Astrocyte of the spinal cord (primary cell): ENCODE results near the gene AK4.
A peak's percentile ranks its signal among the peaks of the same experiment; 100 is the strongest.

Source experiments
- DNase-seq: peaks from one replicate; pipeline ENCODE4 v3.0.0; 2011; ENCODE audit warnings: low read depth, low spot score
- H3K4me3 ChIP-seq: 2 replicates; pipeline ENCODE4 v1.5.1; 2011; ENCODE audit warnings: low read depth, mild to moderate bottlenecking, low read length, moderate library complexity
- CTCF ChIP-seq: IDR thresholded peaks from 2 replicates; pipeline ENCODE4 v1.5.1; 2012; ENCODE audit warnings: low read depth, mild to moderate bottlenecking, low read length, inconsistent platforms
- in situ Hi-C: cut with HindIII; loops from 2 replicates; pipeline ENCODE4 v1.10.0; 2017; ENCODE audit warnings: low sequenced_read_pairs

Gene AK4

DNA sequence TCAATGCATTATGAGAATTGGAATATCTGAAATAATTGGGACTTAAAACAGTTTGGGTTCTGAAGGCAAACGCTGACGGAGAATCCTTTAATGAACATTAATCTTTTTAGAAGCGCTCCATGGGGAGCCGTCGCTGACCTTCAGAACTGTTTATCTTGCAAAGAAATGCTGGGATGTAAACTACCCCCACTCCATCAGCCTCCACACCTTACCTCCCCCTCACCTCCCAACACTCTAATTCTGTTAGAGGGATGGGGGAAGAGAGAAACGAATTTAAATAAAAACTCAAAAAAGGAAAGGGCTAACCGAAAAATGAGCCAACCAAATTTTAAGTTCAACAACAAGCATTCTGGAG lies 117.3 kb downstream of the AK4 start:
- in situ Hi-C loops: no loop called here
- no peak for TF ChIP-seq CTCF
- no peak for DNase-seq
- H3K4me3 ChIP-seq: peak overlapping the region; percentile 46

DNA sequence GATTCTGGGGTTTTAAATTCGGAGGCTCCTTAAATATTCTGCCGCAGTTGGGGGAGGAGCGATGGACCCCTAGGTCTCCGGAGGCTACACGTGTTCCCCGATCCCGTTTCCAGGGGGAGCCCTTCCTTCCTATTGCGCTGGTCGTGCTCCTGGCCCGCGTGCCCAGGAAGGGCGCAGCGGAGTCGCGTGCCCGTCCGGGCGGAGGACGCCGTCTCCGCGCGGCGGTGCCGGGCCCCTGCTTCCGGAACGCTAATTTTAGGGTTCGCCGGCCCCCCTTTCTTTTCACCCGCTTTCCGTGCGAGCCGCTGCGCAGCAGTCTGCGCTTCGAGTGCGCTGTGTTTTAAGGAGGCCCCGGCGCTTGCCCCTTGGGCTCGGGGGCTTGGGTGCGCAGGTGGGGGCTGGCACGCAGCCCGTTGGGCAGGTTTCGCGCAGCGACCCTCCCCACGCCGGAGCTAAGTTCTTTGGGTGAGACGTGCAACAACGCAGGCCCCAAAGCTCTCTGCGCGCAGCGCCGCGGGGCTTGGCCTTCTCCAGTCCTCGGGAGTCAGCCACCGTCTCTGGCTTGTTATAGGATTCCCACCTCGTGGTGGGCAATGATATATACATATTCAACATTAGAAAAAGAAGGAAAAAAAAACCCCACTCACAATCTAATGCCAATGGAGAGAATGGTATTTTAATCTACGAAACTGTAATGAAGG lies 117.8 kb downstream of the AK4 start:
- TF ChIP-seq CTCF: peak; percentile 46
- peak; percentile 35 for DNase-seq
- H3K4me3 ChIP-seq: peak overlapping the region; percentile 46
- in situ Hi-C loops: no loop called here

- in situ Hi-C loops: no loop called here
- peak; percentile 13 for DNase-seq
- no peak for TF ChIP-seq CTCF
- no peak overlapping the region for H3K4me3 ChIP-seq
These were observed 118.5 kb downstream of the AK4 start for GRCh38 chr1:65266476-65266875.

GRCh38 chr1:65267271-65267670 lies 119.3 kb downstream of the AK4 start:
- H3K4me3 ChIP-seq: no peak overlapping the region
- DNase-seq: no peak
- no peak for TF ChIP-seq CTCF
- in situ Hi-C loops: no loop called here

- H3K4me3 ChIP-seq: no peak overlapping the region
- no peak for DNase-seq
- no peak for TF ChIP-seq CTCF
- in situ Hi-C loops: no loop called here
These were observed 119.7 kb downstream of the AK4 start for GRCh38 chr1:65267683-65268082.

DNA sequence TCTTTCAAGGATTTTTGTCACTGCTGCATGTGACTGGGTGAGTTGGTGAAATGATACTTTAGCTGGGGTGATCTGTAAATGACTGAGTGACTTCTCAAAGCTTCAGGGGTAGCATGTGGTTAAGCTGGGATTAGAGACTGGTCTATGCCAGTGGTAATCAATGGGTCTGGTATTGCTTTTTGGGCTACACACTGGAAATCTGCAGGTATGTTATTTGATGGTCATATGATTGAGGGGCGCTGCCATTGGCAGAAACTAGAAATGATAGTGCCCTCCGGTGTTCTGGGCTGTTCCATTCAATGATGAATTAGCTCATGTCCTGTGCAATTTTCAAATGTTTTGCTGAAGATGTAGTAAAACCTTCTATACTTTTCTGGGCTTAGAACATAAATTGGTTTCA lies 121.6 kb downstream of the AK4 start:
- TF ChIP-seq CTCF: no peak
- in situ Hi-C loops: no loop called here
- no peak overlapping the region for H3K4me3 ChIP-seq
- no peak for DNase-seq
